SK-N-SH treated with all-trans-retinoic acid at 6 μM for 48 hours (cell line): ENCODE measurements around the gene TMEM138.

Experiments
- BACH2 ChIP-seq: fragments of 250-450 bp; sonication (Bioruptor Pico); IDR thresholded peaks from 2 replicates; pipeline ENCODE4 v1.9.0; 2021; ENCODE audit warnings: mild to moderate bottlenecking, borderline replicate concordance
- ESRRG ChIP-seq: fragments of 250-450 bp; sonication (Bioruptor Pico); IDR thresholded peaks from 2 replicates; pipeline ENCODE4 v1.6.1; 2021; ENCODE audit warnings: mild to moderate bottlenecking
- GLIS3 ChIP-seq: fragments of 250-450 bp; sonication (Bioruptor Pico); IDR thresholded peaks from 2 replicates; pipeline ENCODE4 v1.5.0; 2020; ENCODE audit warnings: mild to moderate bottlenecking, moderate library complexity
- PATZ1 ChIP-seq: fragments of 250-450 bp; sonication (Bioruptor Pico); IDR thresholded peaks from 2 replicates; pipeline ENCODE4 v1.8.0; 2020; ENCODE audit warnings: mild to moderate bottlenecking, moderate library complexity, borderline replicate concordance
- POU6F1 ChIP-seq: fragments of 250-450 bp; sonication (Bioruptor Pico); IDR thresholded peaks from 2 replicates; pipeline ENCODE4 v1.8.0; 2021; ENCODE audit warnings: low read depth, mild to moderate bottlenecking, moderate library complexity, borderline replicate concordance
- ZNF70 ChIP-seq: fragments of 450-650 bp; formaldehyde crosslinking; IDR thresholded peaks from 2 replicates; pipeline ENCODE4 v1.5.0; 2020; ENCODE audit warnings: mild to moderate bottlenecking, moderate library complexity

GRCh38 chr11:61358566-61358965 is 3.6 kb upstream of the TMEM138 start:
- no peak for TF ChIP-seq BACH2 (CRISPR knock-in tag)
- no peak for TF ChIP-seq GLIS3 (CRISPR knock-in tag)
- no peak for TF ChIP-seq PATZ1 (CRISPR knock-in tag)
- no peak for TF ChIP-seq ZNF70 (CRISPR knock-in tag)
- no peak for TF ChIP-seq ESRRG
- no peak for TF ChIP-seq POU6F1 (CRISPR knock-in tag)
